Gastroesophageal sphincter (tissue), 4 donors: ENCODE results near the gene YTHDF2. TPM values are rescaled to one million over a fixed set of nuclear protein-coding genes. Genes with fewer than 3 reads are reported as not detected.

Source experiments
- ATAC-seq: fragments of 150-250 bp; one replicate; pipeline ENCODE4 v1.9.1; 2016; ENCODE audit warnings: mild to moderate bottlenecking, moderate library complexity
- H3K27ac ChIP-seq, 4 donors: fragments of 200-600 bp; sonication (generic) in 3 of 4; 1 replicate in 3 of 4; 2 replicates in 1 of 4; pipeline ENCODE4 v1.5.1; 2016 to 2019
- H3K27me3 ChIP-seq: fragments of 200-600 bp; sonication (generic); one replicate; pipeline ENCODE4 v1.5.1; 2019
- H3K36me3 ChIP-seq, 2 donors: fragments of 200-600 bp; sonication (generic); one replicate each; pipeline ENCODE4 v1.5.1; 2019; ENCODE audit warnings: control low read depth in 1 of 2
- H3K4me1 ChIP-seq, 3 donors: fragments of 200-600 bp; sonication (generic); 1 replicate in 2 of 3; 2 replicates in 1 of 3; pipeline ENCODE4 v1.5.1; 2016 to 2019; ENCODE audit warnings: control low read depth in 2 of 3
- H3K4me3 ChIP-seq, 2 donors: fragments of 200-600 bp; sonication (generic); one replicate each; pipeline ENCODE4 v1.5.1; 2019; ENCODE audit warnings: mild to moderate bottlenecking in 1 of 2, moderate library complexity in 1 of 2
- H3K9me3 ChIP-seq, 3 donors: fragments of 200-600 bp; sonication (generic); one replicate each; pipeline ENCODE4 v1.5.1; 2017 to 2019; ENCODE audit warnings: control low read depth in 2 of 3
- EP300 ChIP-seq: sonication (generic); formaldehyde crosslinking; IDR thresholded peaks from one replicate; pipeline ENCODE4 v1.6.1; 2017; ENCODE audit warnings: antibody characterized with exemption, mild to moderate bottlenecking
- POLR2A ChIP-seq, 2 donors: fragments of 450-650 bp; IDR thresholded peaks; one replicate each; pipeline ENCODE4 v1.6.1; 2017; ENCODE audit warnings: antibody characterized with exemption in 2 of 2, mild to moderate bottlenecking in 2 of 2, moderate library complexity in 1 of 2
- POLR2AphosphoS5 ChIP-seq: sonication (generic); formaldehyde crosslinking; IDR thresholded peaks from one replicate; pipeline ENCODE4 v1.6.1; 2017; ENCODE audit warnings: antibody characterized with exemption
- WGBS, 2 donors: methylation state at CpG; one replicate each; pipeline ENCODE4 v1.1.5; 2018; ENCODE audit warnings: low coverage in 1 of 2; 5-methylcytosine and 5-hydroxymethylcytosine counted together
- total RNA-seq, 4 donors: library from RNA; depleted of rRNA; stranded (reverse); fragments of >200 nt; gene quantifications; one replicate each; pipeline ENCODE4 v1.1.0, GENCODE V29; 2016
- TF ChIP-seq, protein P1 (sequence below), 4 experiments: fragments of 200-600 bp in 2 of 4; fragments of 450-650 bp in 2 of 4; sonication (generic) in 1 of 4; IDR thresholded peaks; one replicate each; pipeline ENCODE4 v1.5.1; 2017 to 2019; ENCODE audit warnings: antibody characterized with exemption in 4 of 4, mild to moderate bottlenecking in 2 of 4, moderate library complexity in 2 of 4

YTHDF2 gene
- total RNA-seq, 4 donors from 2014 or later: 40.7 to 48.6 (median 44.4) TPM

DNA sequence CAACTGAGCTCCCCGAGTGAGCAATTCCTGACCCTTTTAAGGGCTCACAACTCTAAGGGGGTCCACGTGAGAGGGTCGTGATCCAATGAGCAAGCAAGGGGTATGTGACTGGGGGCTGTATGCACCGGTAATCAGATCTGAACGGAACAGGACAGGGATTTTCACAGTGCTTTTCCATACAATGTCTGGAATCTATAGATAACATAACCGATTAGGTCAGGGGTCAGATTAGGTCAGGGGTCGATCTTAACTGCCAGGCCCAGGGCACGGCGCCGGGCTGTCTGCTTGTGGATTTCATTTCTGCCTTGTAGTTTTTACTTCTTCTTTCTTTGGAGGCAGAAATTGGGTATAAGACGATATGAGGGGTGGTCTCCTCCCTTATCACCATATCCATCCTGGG is 44.6 kb downstream of the YTHDF2 start:
- Histone ChIP-seq H3K36me3 (no peaks in the 10 kb centered on the region), H3K4me3 (no peak overlapping the region), H3K27me3 (no peaks in the 10 kb centered on the region), H3K9me3 (no peaks in the 10 kb centered on the region), H3K27ac (no peak overlapping the region), H3K4me1 (peaks cover 0 to 7% (median 0%) of the 10 kb centered on the region in 3 donors)
- 63 to 69% methylated on average over 7 to 9 of the region's 11 CpGs for WGBS, 2 donors
- TF ChIP-seq, protein P1, sequence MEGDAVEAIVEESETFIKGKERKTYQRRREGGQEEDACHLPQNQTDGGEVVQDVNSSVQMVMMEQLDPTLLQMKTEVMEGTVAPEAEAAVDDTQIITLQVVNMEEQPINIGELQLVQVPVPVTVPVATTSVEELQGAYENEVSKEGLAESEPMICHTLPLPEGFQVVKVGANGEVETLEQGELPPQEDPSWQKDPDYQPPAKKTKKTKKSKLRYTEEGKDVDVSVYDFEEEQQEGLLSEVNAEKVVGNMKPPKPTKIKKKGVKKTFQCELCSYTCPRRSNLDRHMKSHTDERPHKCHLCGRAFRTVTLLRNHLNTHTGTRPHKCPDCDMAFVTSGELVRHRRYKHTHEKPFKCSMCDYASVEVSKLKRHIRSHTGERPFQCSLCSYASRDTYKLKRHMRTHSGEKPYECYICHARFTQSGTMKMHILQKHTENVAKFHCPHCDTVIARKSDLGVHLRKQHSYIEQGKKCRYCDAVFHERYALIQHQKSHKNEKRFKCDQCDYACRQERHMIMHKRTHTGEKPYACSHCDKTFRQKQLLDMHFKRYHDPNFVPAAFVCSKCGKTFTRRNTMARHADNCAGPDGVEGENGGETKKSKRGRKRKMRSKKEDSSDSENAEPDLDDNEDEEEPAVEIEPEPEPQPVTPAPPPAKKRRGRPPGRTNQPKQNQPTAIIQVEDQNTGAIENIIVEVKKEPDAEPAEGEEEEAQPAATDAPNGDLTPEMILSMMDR (IDR thresholded peaks at IDR 0.05): no peak
- TF ChIP-seq EP300 (no peak), POLR2A (IDR thresholded peaks at IDR 0.05) (no peak), POLR2AphosphoS5 (no peak)
- no peak for ATAC-seq

DNA sequence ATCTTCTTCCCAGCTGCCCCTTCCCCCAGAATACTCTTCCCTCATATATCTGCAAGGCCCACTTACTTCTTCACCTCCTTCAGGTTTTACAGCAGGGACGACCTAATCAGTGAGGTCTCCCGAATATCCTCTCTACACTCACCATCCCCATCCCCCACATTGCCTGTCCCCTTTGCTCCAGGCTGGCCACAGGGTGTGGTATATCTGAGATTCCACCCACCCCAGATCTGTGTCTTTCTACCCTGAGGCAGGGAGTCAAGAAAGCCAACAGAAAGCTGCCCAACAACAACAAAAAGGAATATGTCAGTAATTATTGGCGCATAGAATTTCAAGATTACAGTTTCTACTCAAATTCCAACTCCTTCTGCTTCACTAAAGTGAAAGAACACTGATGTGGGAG is 45.3 kb downstream of the YTHDF2 start:
- no peak for ATAC-seq
- no peak overlapping the region for H3K27ac ChIP-seq
- TF ChIP-seq, protein P1 (IDR thresholded peaks at IDR 0.05): no peak
- no peaks in the 10 kb centered on the region for H3K27me3 ChIP-seq
- no peaks in the 10 kb centered on the region for H3K36me3 ChIP-seq
- 80 to 81% methylated on average over 2 to 3 of the region's 3 CpGs for WGBS, 2 donors
- no peaks in the 10 kb centered on the region for H3K9me3 ChIP-seq
- peaks cover 0 to 7% (median 0%) of the 10 kb centered on the region in 3 donors for H3K4me1 ChIP-seq
- no peak overlapping the region for H3K4me3 ChIP-seq

DNA sequence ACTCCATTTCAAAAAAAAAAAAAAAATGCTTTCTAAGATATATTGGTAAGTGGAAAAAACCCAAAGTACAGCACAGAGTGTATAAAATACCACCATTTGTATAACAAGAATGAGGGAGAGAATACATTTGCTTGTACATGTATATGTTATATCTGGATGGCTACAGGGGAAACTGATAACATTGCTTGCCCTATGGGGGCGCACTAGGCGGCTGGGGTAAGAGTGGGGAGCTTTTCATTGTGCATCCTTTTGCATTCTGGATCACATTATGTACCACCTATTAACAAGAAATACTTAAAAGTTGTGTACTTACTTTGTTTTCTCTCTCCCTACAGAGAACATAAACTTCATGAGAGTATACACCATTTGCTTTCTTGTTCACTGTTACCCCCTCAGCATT is 46.6 kb downstream of the YTHDF2 start:
- H3K9me3 ChIP-seq: no peaks in the 10 kb centered on the region
- H3K27ac ChIP-seq: no peak overlapping the region
- 63 to 66% methylated on average over 2 of the region's 2 CpGs for WGBS, 2 donors
- H3K4me1 ChIP-seq: peaks cover 0 to 7% (median 0%) of the 10 kb centered on the region in 3 donors
- no peaks in the 10 kb centered on the region for H3K36me3 ChIP-seq
- no peak for TF ChIP-seq EP300
- no peak for TF ChIP-seq POLR2AphosphoS5
- TF ChIP-seq, protein P1 (IDR thresholded peaks at IDR 0.05): no peak
- no peak for TF ChIP-seq POLR2A (IDR thresholded peaks at IDR 0.05)
- no peak for ATAC-seq
- no peaks in the 10 kb centered on the region for H3K27me3 ChIP-seq
- H3K4me3 ChIP-seq: no peak overlapping the region

DNA sequence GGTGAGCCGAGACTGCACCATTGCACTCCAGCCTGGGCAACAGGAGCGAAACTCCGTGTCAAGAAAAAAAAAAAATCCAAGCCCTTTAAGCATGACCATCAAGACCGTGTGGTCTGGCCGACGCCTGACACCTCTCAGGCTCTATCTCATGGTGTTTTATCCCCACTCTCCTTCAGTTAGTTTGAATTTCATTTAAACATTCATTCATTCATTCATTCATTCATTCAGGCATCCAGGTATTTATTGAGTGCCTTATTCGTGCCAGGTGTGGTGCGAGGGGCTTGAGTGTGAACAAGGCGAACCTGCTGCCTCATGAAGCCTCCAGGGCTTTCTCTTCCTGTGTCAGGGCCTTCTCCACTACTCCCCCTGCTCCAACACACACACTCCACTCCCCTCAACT is 52.7 kb downstream of the YTHDF2 start:
- TF ChIP-seq, protein P1 (IDR thresholded peaks at IDR 0.05): no peak
- H3K27ac ChIP-seq: no peak overlapping the region
- H3K4me1 ChIP-seq: peaks cover 0 to 7% (median 0%) of the 10 kb centered on the region in 3 donors
- no peak for ATAC-seq
- no peaks in the 10 kb centered on the region for H3K36me3 ChIP-seq
- H3K9me3 ChIP-seq: no peaks in the 10 kb centered on the region
- WGBS, 2 donors: 85% methylated on average over 8 of the region's 9 CpGs; no CpG with 5 or more reads in 1 of the 2 donors
- no peak overlapping the region for H3K4me3 ChIP-seq
- no peaks in the 10 kb centered on the region for H3K27me3 ChIP-seq

DNA sequence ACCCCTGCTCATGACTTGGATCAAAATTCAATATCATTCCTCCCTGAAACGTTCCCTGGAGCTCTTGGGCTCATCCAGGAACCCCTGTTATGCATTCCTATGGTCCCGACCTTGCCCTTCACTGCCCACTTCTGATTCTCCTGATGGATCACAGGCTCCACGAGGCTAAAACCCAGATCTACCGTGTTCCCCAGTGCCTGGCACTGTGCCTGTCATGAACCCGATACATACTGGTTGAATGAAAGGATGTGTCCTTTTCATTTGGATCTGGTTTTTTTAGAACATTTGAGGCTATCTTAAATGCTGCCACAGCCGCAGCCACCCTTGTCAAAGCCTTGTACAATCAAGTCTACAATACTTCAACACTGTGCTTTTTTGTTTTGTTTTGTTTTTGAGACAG is 53.1 kb downstream of the YTHDF2 start:
- no peak overlapping the region for H3K4me3 ChIP-seq
- no peak for TF ChIP-seq EP300
- TF ChIP-seq POLR2A (IDR thresholded peaks at IDR 0.05): no peak
- TF ChIP-seq, protein P1 (IDR thresholded peaks at IDR 0.05): no peak
- no peak for TF ChIP-seq POLR2AphosphoS5
- no peak for ATAC-seq
- peaks cover 0 to 7% (median 0%) of the 10 kb centered on the region in 3 donors for H3K4me1 ChIP-seq
- H3K27ac ChIP-seq: no peak overlapping the region
- no peaks in the 10 kb centered on the region for H3K27me3 ChIP-seq
- 56 to 80% methylated on average over 5 to 6 of the region's 6 CpGs for WGBS, 2 donors
- H3K9me3 ChIP-seq: no peaks in the 10 kb centered on the region
- H3K36me3 ChIP-seq: no peaks in the 10 kb centered on the region
